ENCODE results near the gene DOCK10. TPM values are rescaled to one million over a fixed set of nuclear protein-coding genes. Genes with fewer than 3 reads are reported as not detected.

The DOCK10 gene
- total and polyA plus RNA-seq, 2 donors (not counting 1 experiment from before 2014, with no cell fraction given), result 49.5 to 139 TPM

GRCh38 chr2:224835405-224835804, 206.9 kb downstream of the DOCK10 start:
- Histone ChIP-seq H3K79me2 (ENCODE audit: control insufficient read depth, insufficient read depth, low read length) (no peaks in the 10 kb centered on the region), H3K27me3 (replicated peaks in 1 of 4; ENCODE audit: control extremely low read depth in 1 of 4, control insufficient read depth in 3 of 4, insufficient read depth in 4 of 4, low read length in 3 of 4) (no peaks in the 10 kb centered on the region), H3K4me1 (ENCODE audit: control insufficient read depth in 2 of 2, insufficient read depth in 2 of 2, low read length in 2 of 2) (no peaks in the 10 kb centered on the region), H3K27ac (ENCODE audit: low read length in 2 of 2) (no peak overlapping the region), H3K4me3 (ENCODE audit: control extremely low read depth in 1 of 5, extremely low read depth in 1 of 5, insufficient read depth in 1 of 5, low read depth in 2 of 5, low read length in 4 of 5) (no peak overlapping the region), H3K9ac (ENCODE audit: low read length) (no peak overlapping the region), H3K36me3 (replicated peaks in 1 of 2; ENCODE audit: control extremely low read depth in 1 of 2, control insufficient read depth in 1 of 2, extremely low read depth in 1 of 2, insufficient read depth in 2 of 2, low read length in 1 of 2) (peaks cover 3 to 90% of the 10 kb centered on the region in 2 experiments), H3K4me2 (replicated peaks; ENCODE audit: low read depth, low read length, poor library complexity, severe bottlenecking) (no peak overlapping the region), H4K20me1 (ENCODE audit: control insufficient read depth, insufficient read depth, low read length, poor library complexity, severe bottlenecking) (no peaks in the 10 kb centered on the region), H2AFZ (ENCODE audit: insufficient read depth, low read depth, low read length, poor library complexity, severe bottlenecking) (no peak overlapping the region), H3K9me3 (ENCODE audit: control extremely low read depth in 1 of 3, control insufficient read depth in 2 of 3, insufficient read depth in 1 of 3, low read length in 2 of 3) (no peaks in the 10 kb centered on the region)
- WGBS (ENCODE audit: insufficient coverage), result no CpG with 5 or more reads among the region's 6 CpGs
- CTCF ChIA-PET, result no interaction called here
- Mint-ChIP-seq H3K27me3 (no peaks in the 10 kb centered on the region), H3K4me1 (no peaks in the 10 kb centered on the region), H3K4me3 (no peak overlapping the region), H3K27ac (no peak overlapping the region), H3K9me3 (ENCODE audit: insufficient read depth) (no peaks in the 10 kb centered on the region)
- ATAC-seq (ENCODE audit: low read depth) (no peak), DNase-seq (no peak)
- no peak for TF ChIP-seq EZH2 (IDR thresholded peaks at IDR 0.05; ENCODE audit: borderline replicate concordance, insufficient read depth, low read depth, low read length, poor library complexity, severe bottlenecking)
- TF ChIP-seq CTCF (IDR thresholded peaks at IDR 0.05), result no peak
- intact Hi-C loops (cut with micrococcal nuclease), result no loop called here
- POLR2A ChIA-PET, result no interaction called here

GRCh38 chr2:224833986-224834385, 208.3 kb downstream of the DOCK10 start:
- no peak overlapping the region for H3K4me3 ChIP-seq (ENCODE audit: control extremely low read depth in 1 of 5, extremely low read depth in 1 of 5, insufficient read depth in 1 of 5, low read depth in 2 of 5, low read length in 4 of 5)
- ChIA-PET POLR2A (no interaction called here), CTCF (interaction anchor here (0.9 kb wide), 1 partner anchor 18 kb away, joined by 3 read pairs; no protein-coding TSS in a partner anchor)
- no peaks in the 10 kb centered on the region for H3K27me3 ChIP-seq (replicated peaks in 1 of 4; ENCODE audit: control extremely low read depth in 1 of 4, control insufficient read depth in 3 of 4, insufficient read depth in 4 of 4, low read length in 3 of 4)
- no peak for TF ChIP-seq EZH2 (IDR thresholded peaks at IDR 0.05; ENCODE audit: borderline replicate concordance, insufficient read depth, low read depth, low read length, poor library complexity, severe bottlenecking)
- TF ChIP-seq CTCF (IDR thresholded peaks at IDR 0.05), result no peak
- WGBS (ENCODE audit: insufficient coverage), result 100% methylated on average over 1 of the region's 2 CpGs
- Mint-ChIP-seq H3K4me3 (no peak overlapping the region), H3K27me3 (no peaks in the 10 kb centered on the region), H3K27ac (no peak overlapping the region), H3K9me3 (ENCODE audit: insufficient read depth) (no peaks in the 10 kb centered on the region), H3K4me1 (no peaks in the 10 kb centered on the region)
- H3K4me1 ChIP-seq (ENCODE audit: control insufficient read depth in 2 of 2, insufficient read depth in 2 of 2, low read length in 2 of 2), result no peaks in the 10 kb centered on the region
- H3K9ac ChIP-seq (ENCODE audit: low read length), result no peak overlapping the region
- no peaks in the 10 kb centered on the region for H3K9me3 ChIP-seq (ENCODE audit: control extremely low read depth in 1 of 3, control insufficient read depth in 2 of 3, insufficient read depth in 1 of 3, low read length in 2 of 3)
- peaks cover 3 to 91% of the 10 kb centered on the region in 2 experiments for H3K36me3 ChIP-seq (replicated peaks in 1 of 2; ENCODE audit: control extremely low read depth in 1 of 2, control insufficient read depth in 1 of 2, extremely low read depth in 1 of 2, insufficient read depth in 2 of 2, low read length in 1 of 2)
- DNase-seq (no peak), ATAC-seq (ENCODE audit: low read depth) (no peak)
- H2AFZ ChIP-seq (ENCODE audit: insufficient read depth, low read depth, low read length, poor library complexity, severe bottlenecking), result no peak overlapping the region
- H3K27ac ChIP-seq (ENCODE audit: low read length in 2 of 2), result no peak overlapping the region
- H3K4me2 ChIP-seq (replicated peaks; ENCODE audit: low read depth, low read length, poor library complexity, severe bottlenecking), result no peak overlapping the region
- intact Hi-C loops (cut with micrococcal nuclease), result no loop called here
- no peaks in the 10 kb centered on the region for H3K79me2 ChIP-seq (ENCODE audit: control insufficient read depth, insufficient read depth, low read length)
- H4K20me1 ChIP-seq (ENCODE audit: control insufficient read depth, insufficient read depth, low read length, poor library complexity, severe bottlenecking), result no peaks in the 10 kb centered on the region
